Cerebellar cortex (tissue), 1 donor: ENCODE results near the gene ZNF526.

ENCODE experiments used
- DNase-seq: peaks from one replicate; pipeline ENCODE4 v3.0.0-alpha.2; 2015; ENCODE audit warnings: low spot score

Gene ZNF526

GRCh38 chr19:42219812-42220750 lies at the start of gene ZNF526:
Gene ZNF526 (plus strand): TSS chr19:42220312. CDS start chr19:42224404, 4,092 bp downstream.
- peak; percentile 98 for DNase-seq

- DNase-seq, result peak; percentile 36
Observed at GRCh38 chr19:42170715-42171114, 49.4 kb upstream of the ZNF526 start.

GRCh38 chr19:42172261-42172660 lies 47.9 kb upstream of the ZNF526 start:
- DNase-seq, result no peak

- no peak for DNase-seq
Observed at GRCh38 chr19:42173695-42174094, 46.4 kb upstream of the ZNF526 start.

- DNase-seq, result no peak
Observed at GRCh38 chr19:42174188-42174587, 45.9 kb upstream of the ZNF526 start.

- DNase-seq, result peak; percentile 37
Observed at GRCh38 chr19:42174958-42175734, 45.0 kb upstream of the ZNF526 start.

- DNase-seq, result peak; percentile 64
Observed at GRCh38 chr19:42175952-42176648, 44.0 kb upstream of the ZNF526 start.

- DNase-seq, result no peak
Observed at GRCh38 chr19:42176649-42176989, 43.5 kb upstream of the ZNF526 start.

GRCh38 chr19:42176990-42177685 lies 43.0 kb upstream of the ZNF526 start:
- peak; percentile 80 for DNase-seq

- no peak for DNase-seq
Observed at GRCh38 chr19:42177686-42178019, 42.5 kb upstream of the ZNF526 start.

GRCh38 chr19:42178791-42179674 lies 41.1 kb upstream of the ZNF526 start:
- no peak for DNase-seq

GRCh38 chr19:42184401-42184861 lies 35.7 kb upstream of the ZNF526 start:
- peak; percentile 90 for DNase-seq

- DNase-seq, result no peak
Observed at GRCh38 chr19:42185277-42185676, 34.8 kb upstream of the ZNF526 start.

GRCh38 chr19:42188665-42189064 lies 31.4 kb upstream of the ZNF526 start:
- no peak for DNase-seq

GRCh38 chr19:42189133-42189532 lies 31.0 kb upstream of the ZNF526 start:
- no peak for DNase-seq

- no peak for DNase-seq
Observed at GRCh38 chr19:42191330-42191729, 28.8 kb upstream of the ZNF526 start.

- no peak for DNase-seq
Observed at GRCh38 chr19:42191855-42192254, 28.3 kb upstream of the ZNF526 start.

- DNase-seq, result no peak
Observed at GRCh38 chr19:42193294-42193693, 26.8 kb upstream of the ZNF526 start.

- DNase-seq, result no peak
Observed at GRCh38 chr19:42193706-42194105, 26.4 kb upstream of the ZNF526 start.
